Muscle of leg (tissue), 11 donors: ENCODE measurements around the gene PTK7. TPM values are rescaled to one million over a fixed set of nuclear protein-coding genes. Genes with fewer than 3 reads are reported as not detected.
"Not testable (repeated sequence)": the region's sequence is repeated elsewhere in the genome, so short reads cannot be mapped to it uniquely, and the experiment has no call there.

Source experiments
- DNase-seq: peaks from one replicate; pipeline ENCODE4 v3.0.0; 2013
- H3K27ac ChIP-seq: one replicate; pipeline ENCODE4 v1.5.1; 2013; ENCODE audit warnings: mild to moderate bottlenecking, low read length, control low read depth
- H3K27me3 ChIP-seq: one replicate; pipeline ENCODE4 v1.6.1; 2013; ENCODE audit warnings: low read length; ENCODE audit not compliant: control insufficient read depth, insufficient read depth
- H3K36me3 ChIP-seq: one replicate; pipeline ENCODE4 v1.6.1; 2013; ENCODE audit warnings: low read length; ENCODE audit not compliant: control insufficient read depth, insufficient read depth
- H3K4me1 ChIP-seq: one replicate; pipeline ENCODE4 v1.6.1; 2013; ENCODE audit warnings: low read length; ENCODE audit not compliant: control insufficient read depth, insufficient read depth
- H3K4me3 ChIP-seq: one replicate; pipeline ENCODE4 v1.5.1; 2013; ENCODE audit warnings: low read length, control low read depth
- H3K9me3 ChIP-seq: replicated peaks from 2 replicates; pipeline ENCODE4 v1.6.1; 2013; ENCODE audit warnings: low read depth, low read length; ENCODE audit not compliant: control insufficient read depth
- WGBS: methylation state at CpG from one replicate; pipeline ENCODE4 v1.1.5; 2013; ENCODE audit warnings: missing lambda C conversion rate; ENCODE audit not compliant: insufficient coverage; 5-methylcytosine and 5-hydroxymethylcytosine counted together
- polyA plus RNA-seq, 8 donors: library from polyadenylated mRNA; unstranded; fragments of 120-200 nt; gene quantifications; one replicate each; pipeline versions ENCODE4 v1.2.1 to v1.2.3, GENCODE V29; 2013; ENCODE audit warnings: inconsistent platforms in 1 of 8, low replicate concordance in 1 of 8; ENCODE audit not compliant: insufficient read length in 8 of 8, insufficient read depth in 1 of 8
- total RNA-seq: library from RNA; stranded (reverse); fragments of 120-200 nt; gene quantifications from one replicate; pipeline ENCODE4 v1.2.4, GENCODE V29; 2013

Gene PTK7
- total and polyA plus RNA-seq, 9 donors, result 40.2 to 117 (median 78.5) TPM

GRCh38 chr6:43125119-43125518, 49.0 kb downstream of the PTK7 start:
- Histone ChIP-seq H3K36me3 (no peaks in the 10 kb centered on the region), H3K9me3 (no peaks in the 10 kb centered on the region), H3K4me3 (no peak overlapping the region), H3K27ac (no peak overlapping the region), H3K4me1 (peaks cover 73% of the 10 kb centered on the region), H3K27me3 (no peaks in the 10 kb centered on the region)
- 10% methylated on average over 2 of the region's 6 CpGs for WGBS
- DNase-seq, result peak; percentile 53

- Histone ChIP-seq H3K9me3 (no peaks in the 10 kb centered on the region), H3K4me1 (peaks cover 69% of the 10 kb centered on the region), H3K4me3 (no peak overlapping the region), H3K27ac (no peak overlapping the region), H3K27me3 (no peaks in the 10 kb centered on the region), H3K36me3 (peaks cover 1% of the 10 kb centered on the region)
- WGBS, result no CpG with 5 or more reads among the region's 1 CpG
- DNase-seq, result no peak
Observed at GRCh38 chr6:43125555-43125954, 49.4 kb downstream of the PTK7 start.

GRCh38 chr6:43127180-43127579, 51.1 kb downstream of the PTK7 start:
- H3K9me3 ChIP-seq, result no peaks in the 10 kb centered on the region
- no peak overlapping the region for H3K27ac ChIP-seq
- H3K4me1 ChIP-seq, result peaks cover 53% of the 10 kb centered on the region
- WGBS, result 88% methylated on average over 11 of the region's 12 CpGs
- no peaks in the 10 kb centered on the region for H3K27me3 ChIP-seq
- H3K36me3 ChIP-seq, result peaks cover 11% of the 10 kb centered on the region
- no peak overlapping the region for H3K4me3 ChIP-seq
- no peak for DNase-seq

GRCh38 chr6:43127877-43128276, 51.8 kb downstream of the PTK7 start:
- Histone ChIP-seq H3K4me1 (peaks cover 47% of the 10 kb centered on the region), H3K36me3 (peaks cover 18% of the 10 kb centered on the region), H3K4me3 (no peak overlapping the region), H3K27ac (no peak overlapping the region), H3K27me3 (no peaks in the 10 kb centered on the region), H3K9me3 (no peaks in the 10 kb centered on the region)
- WGBS, result 22% methylated on average over 7 of the region's 11 CpGs
- peak; percentile 77 for DNase-seq

GRCh38 chr6:43128926-43129325, 52.8 kb downstream of the PTK7 start:
- Histone ChIP-seq H3K27ac (no peak overlapping the region), H3K9me3 (no peaks in the 10 kb centered on the region), H3K36me3 (peaks cover 19% of the 10 kb centered on the region), H3K4me3 (no peak overlapping the region), H3K27me3 (no peaks in the 10 kb centered on the region), H3K4me1 (peaks cover 37% of the 10 kb centered on the region)
- 75% methylated on average over 13 of the region's 16 CpGs for WGBS
- no peak for DNase-seq

- 63% methylated on average over 6 of the region's 15 CpGs for WGBS
- Histone ChIP-seq H3K9me3 (no peaks in the 10 kb centered on the region), H3K36me3 (peaks cover 19% of the 10 kb centered on the region), H3K4me3 (no peak overlapping the region), H3K27me3 (no peaks in the 10 kb centered on the region), H3K4me1 (peaks cover 30% of the 10 kb centered on the region), H3K27ac (no peak overlapping the region)
- peak; percentile 47 for DNase-seq
Observed at GRCh38 chr6:43129434-43130194, 53.5 kb downstream of the PTK7 start.

- no peaks in the 10 kb centered on the region for H3K9me3 ChIP-seq
- DNase-seq, result no peak
- no peaks in the 10 kb centered on the region for H3K27me3 ChIP-seq
- H3K4me1 ChIP-seq, result peaks cover 22% of the 10 kb centered on the region
- no peak overlapping the region for H3K27ac ChIP-seq
- peaks cover 19% of the 10 kb centered on the region for H3K36me3 ChIP-seq
- WGBS, result 88% methylated on average over 3 of the region's 7 CpGs
- H3K4me3 ChIP-seq, result no peak overlapping the region
Observed at GRCh38 chr6:43130429-43130828, 54.3 kb downstream of the PTK7 start.

GRCh38 chr6:43131379-43131778, 55.3 kb downstream of the PTK7 start:
- 77% methylated on average over 3 of the region's 5 CpGs for WGBS
- not testable (repeated sequence) for H3K4me3 ChIP-seq, H3K9me3 ChIP-seq, DNase-seq, H3K27ac ChIP-seq, H3K27me3 ChIP-seq
- peaks cover 22% of the 10 kb centered on the region for H3K36me3 ChIP-seq
- H3K4me1 ChIP-seq, result peaks cover 18% of the 10 kb centered on the region

GRCh38 chr6:43138267-43138666, 62.2 kb downstream of the PTK7 start:
- DNase-seq, result no peak
- Histone ChIP-seq H3K27me3 (no peaks in the 10 kb centered on the region), H3K36me3 (peaks cover 26% of the 10 kb centered on the region), H3K27ac (no peak overlapping the region), H3K9me3 (no peaks in the 10 kb centered on the region), H3K4me3 (no peak overlapping the region), H3K4me1 (peaks cover 7% of the 10 kb centered on the region)
- WGBS, result 67% methylated on average over 1 of the region's 3 CpGs

GRCh38 chr6:43139973-43140372, 63.9 kb downstream of the PTK7 start:
- not testable (repeated sequence) for H3K4me3 ChIP-seq, H3K9me3 ChIP-seq, DNase-seq, H3K27me3 ChIP-seq, H3K27ac ChIP-seq
- H3K36me3 ChIP-seq, result peaks cover 31% of the 10 kb centered on the region
- 90% methylated on average over 6 of the region's 11 CpGs for WGBS
- peaks cover 14% of the 10 kb centered on the region for H3K4me1 ChIP-seq
